ENCODE data around the gene MAJIN.

MAJIN gene

GRCh38 chr11:64900774-64901173, 71.1 kb downstream of the MAJIN start:
- ATAC-seq (no peak), DNase-seq (no peak)
- no peak overlapping the region for H3K27ac Mint-ChIP-seq
- no peak overlapping the region for H3K4me3 Mint-ChIP-seq
- H3K36me3 Mint-ChIP-seq (ENCODE audit: low read depth), result peaks cover 6% of the 10 kb centered on the region
- H3K4me1 Mint-ChIP-seq, result peaks cover 12% of the 10 kb centered on the region
- H3K9me3 Mint-ChIP-seq, result no peaks in the 10 kb centered on the region
- no peaks in the 10 kb centered on the region for H3K27me3 Mint-ChIP-seq

- DNase-seq (peak; percentile 47), ATAC-seq (peak; percentile 95)
- Mint-ChIP-seq H3K4me3 (no peak overlapping the region), H3K9me3 (no peaks in the 10 kb centered on the region), H3K27me3 (no peaks in the 10 kb centered on the region), H3K4me1 (peaks cover 12% of the 10 kb centered on the region), H3K36me3 (ENCODE audit: low read depth) (peaks cover 6% of the 10 kb centered on the region), H3K27ac (peak overlapping the region; percentile 33)
These were observed 71.6 kb downstream of the MAJIN start for GRCh38 chr11:64900263-64900678.

GRCh38 chr11:64898541-64898940, 73.4 kb downstream of the MAJIN start:
- H3K36me3 Mint-ChIP-seq (ENCODE audit: low read depth), result peaks cover 3% of the 10 kb centered on the region
- DNase-seq (no peak), ATAC-seq (no peak)
- no peaks in the 10 kb centered on the region for H3K9me3 Mint-ChIP-seq
- no peak overlapping the region for H3K4me3 Mint-ChIP-seq
- peaks cover 12% of the 10 kb centered on the region for H3K4me1 Mint-ChIP-seq
- no peak overlapping the region for H3K27ac Mint-ChIP-seq
- no peaks in the 10 kb centered on the region for H3K27me3 Mint-ChIP-seq

GRCh38 chr11:64898076-64898445, 73.8 kb downstream of the MAJIN start:
- H3K27ac Mint-ChIP-seq, result no peak overlapping the region
- H3K36me3 Mint-ChIP-seq (ENCODE audit: low read depth), result peaks cover 3% of the 10 kb centered on the region
- H3K4me1 Mint-ChIP-seq, result peaks cover 12% of the 10 kb centered on the region
- DNase-seq (no peak), ATAC-seq (no peak)
- no peaks in the 10 kb centered on the region for H3K27me3 Mint-ChIP-seq
- no peaks in the 10 kb centered on the region for H3K9me3 Mint-ChIP-seq
- H3K4me3 Mint-ChIP-seq, result no peak overlapping the region

- Mint-ChIP-seq H3K27ac (no peak overlapping the region), H3K27me3 (no peaks in the 10 kb centered on the region), H3K4me3 (no peak overlapping the region), H3K36me3 (ENCODE audit: low read depth) (peaks cover 3% of the 10 kb centered on the region), H3K9me3 (no peaks in the 10 kb centered on the region), H3K4me1 (peaks cover 12% of the 10 kb centered on the region)
- DNase-seq (no peak), ATAC-seq (no peak)
These were observed 74.4 kb downstream of the MAJIN start for GRCh38 chr11:64897381-64898075.

GRCh38 chr11:64896448-64897022, 75.4 kb downstream of the MAJIN start:
- no peak overlapping the region for H3K4me3 Mint-ChIP-seq
- peaks cover 11% of the 10 kb centered on the region for H3K4me1 Mint-ChIP-seq
- peaks cover 3% of the 10 kb centered on the region for H3K36me3 Mint-ChIP-seq (ENCODE audit: low read depth)
- H3K27ac Mint-ChIP-seq, result no peak overlapping the region
- no peaks in the 10 kb centered on the region for H3K27me3 Mint-ChIP-seq
- no peaks in the 10 kb centered on the region for H3K9me3 Mint-ChIP-seq
- ATAC-seq (no peak), DNase-seq (no peak)

- ATAC-seq (no peak), DNase-seq (no peak)
- H3K27ac Mint-ChIP-seq, result no peak overlapping the region
- no peaks in the 10 kb centered on the region for H3K27me3 Mint-ChIP-seq
- H3K9me3 Mint-ChIP-seq, result no peaks in the 10 kb centered on the region
- H3K4me3 Mint-ChIP-seq, result no peak overlapping the region
- H3K4me1 Mint-ChIP-seq, result peaks cover under 1% of the 10 kb centered on the region
- no peaks in the 10 kb centered on the region for H3K36me3 Mint-ChIP-seq (ENCODE audit: low read depth)
These were observed 77.0 kb downstream of the MAJIN start for GRCh38 chr11:64894812-64895452.

- Mint-ChIP-seq H3K9me3 (no peaks in the 10 kb centered on the region), H3K4me3 (no peak overlapping the region), H3K4me1 (no peaks in the 10 kb centered on the region), H3K27ac (no peak overlapping the region), H3K36me3 (ENCODE audit: low read depth) (no peaks in the 10 kb centered on the region), H3K27me3 (no peaks in the 10 kb centered on the region)
- DNase-seq (peak; percentile 98), ATAC-seq (peak; percentile 93)
These were observed 77.7 kb downstream of the MAJIN start for GRCh38 chr11:64894070-64894811.

- Mint-ChIP-seq H3K4me1 (peaks cover 2% of the 10 kb centered on the region), H3K9me3 (no peaks in the 10 kb centered on the region), H3K36me3 (ENCODE audit: low read depth) (no peaks in the 10 kb centered on the region), H3K4me3 (no peak overlapping the region), H3K27ac (no peak overlapping the region), H3K27me3 (no peaks in the 10 kb centered on the region)
- no peak for ATAC-seq
- no peak for DNase-seq
These were observed 78.5 kb downstream of the MAJIN start for GRCh38 chr11:64893194-64894069.

- no peaks in the 10 kb centered on the region for H3K9me3 Mint-ChIP-seq
These were observed 79.1 kb downstream of the MAJIN start for GRCh38 chr11:64892838-64893193.

GRCh38 chr11:64892411-64892831, 79.5 kb downstream of the MAJIN start:
- Mint-ChIP-seq H3K27ac (peak overlapping the region; percentile 15), H3K9me3 (no peaks in the 10 kb centered on the region), H3K27me3 (no peaks in the 10 kb centered on the region), H3K4me3 (no peak overlapping the region), H3K36me3 (ENCODE audit: low read depth) (no peaks in the 10 kb centered on the region), H3K4me1 (peaks cover 10% of the 10 kb centered on the region)
- ATAC-seq (no peak), DNase-seq (no peak)

More at GRCh38 chr11:64892838-64893193, 79.1 kb downstream of the MAJIN start:
- H3K27ac Mint-ChIP-seq, result no peak overlapping the region
- H3K27me3 Mint-ChIP-seq, result no peaks in the 10 kb centered on the region
- no peaks in the 10 kb centered on the region for H3K36me3 Mint-ChIP-seq (ENCODE audit: low read depth)
- H3K4me1 Mint-ChIP-seq, result peaks cover 7% of the 10 kb centered on the region
- no peak for ATAC-seq
- no peak overlapping the region for H3K4me3 Mint-ChIP-seq
- DNase-seq, result no peak

- Mint-ChIP-seq H3K4me1 (peaks cover 13% of the 10 kb centered on the region), H3K27me3 (no peaks in the 10 kb centered on the region), H3K9me3 (no peaks in the 10 kb centered on the region), H3K36me3 (ENCODE audit: low read depth) (no peaks in the 10 kb centered on the region), H3K27ac (peak overlapping the region; percentile 15), H3K4me3 (no peak overlapping the region)
- ATAC-seq, result no peak
- no peak for DNase-seq
These were observed 80.0 kb downstream of the MAJIN start for GRCh38 chr11:64891880-64892279.

GRCh38 chr11:64891215-64891848, 80.6 kb downstream of the MAJIN start:
- no peak overlapping the region for H3K4me3 Mint-ChIP-seq
- no peaks in the 10 kb centered on the region for H3K27me3 Mint-ChIP-seq
- DNase-seq (no peak), ATAC-seq (no peak)
- H3K9me3 Mint-ChIP-seq, result no peaks in the 10 kb centered on the region
- peaks cover 13% of the 10 kb centered on the region for H3K4me1 Mint-ChIP-seq
- H3K27ac Mint-ChIP-seq, result no peak overlapping the region
- no peaks in the 10 kb centered on the region for H3K36me3 Mint-ChIP-seq (ENCODE audit: low read depth)

GRCh38 chr11:64890522-64890939, 81.4 kb downstream of the MAJIN start:
- Mint-ChIP-seq H3K27ac (no peak overlapping the region), H3K9me3 (no peaks in the 10 kb centered on the region), H3K4me3 (no peak overlapping the region), H3K36me3 (ENCODE audit: low read depth) (no peaks in the 10 kb centered on the region), H3K27me3 (no peaks in the 10 kb centered on the region), H3K4me1 (peaks cover 20% of the 10 kb centered on the region)
- ATAC-seq (no peak), DNase-seq (no peak)
